CD4-positive, alpha-beta memory T cell (primary cell): ENCODE results near the gene CDC42BPG. TPM values are rescaled to one million over a fixed set of nuclear protein-coding genes. Genes with fewer than 3 reads are reported as not detected.
A peak's percentile ranks its signal among the peaks of the same experiment; 100 is the strongest.

Experiments
- CTCF ChIA-PET: fragments of 350-600 bp; sonication (Branson Sonifier 250); formaldehyde crosslinking; loops from one replicate; lab custom pipeline; 2021; ENCODE audit warnings: inconsistent platforms; ENCODE audit not compliant: partially characterized antibody; lab: Charles Lee
- POLR2A ChIA-PET: fragments of 350-600 bp; sonication (Branson Sonifier 250); formaldehyde crosslinking; loops from one replicate; lab custom pipeline; 2021; ENCODE audit not compliant: partially characterized antibody; lab: Charles Lee
- DNase-seq, 5 donors: peaks; one replicate each; pipeline versions ENCODE4 v3.0.0 to v3.0.0-alpha.2; 2020 to 2022; ENCODE audit warnings: mixed read lengths in 1 of 5
- H3K27ac ChIP-seq: one replicate; pipeline ENCODE4 v1.7.0; 2013; ENCODE audit warnings: low read depth, low read length
- H3K27me3 ChIP-seq: 2 replicates; pipeline ENCODE4 v1.7.0; 2013; ENCODE audit warnings: mild to moderate bottlenecking, low read length, moderate library complexity; ENCODE audit not compliant: insufficient read depth
- H3K36me3 ChIP-seq: 2 replicates; pipeline ENCODE4 v1.7.0; 2013; ENCODE audit warnings: mild to moderate bottlenecking, low read length, moderate library complexity; ENCODE audit not compliant: insufficient read depth
- H3K4me1 ChIP-seq: 2 replicates; pipeline ENCODE4 v1.7.0; 2013; ENCODE audit warnings: mild to moderate bottlenecking, low read length, moderate library complexity; ENCODE audit not compliant: insufficient read depth
- H3K4me3 ChIP-seq, 2 donors: one replicate each; pipeline ENCODE4 v1.7.0; 2013; ENCODE audit warnings: low read length in 2 of 2, mild to moderate bottlenecking in 1 of 2
- H3K9me3 ChIP-seq, 2 donors: one replicate each; pipeline ENCODE4 v1.7.0; 2013; ENCODE audit warnings: low read length in 2 of 2, control low read depth in 1 of 2; ENCODE audit not compliant: control insufficient read depth in 1 of 2
- H3K27ac Mint-ChIP-seq, 7 donors: one replicate each; pipeline ENCODE4 v1.8.0; 2020 to 2021; ENCODE audit warnings: mixed read lengths in 7 of 7, mild to moderate bottlenecking in 6 of 7, inconsistent platforms in 3 of 7, moderate library complexity in 3 of 7
- H3K27me3 Mint-ChIP-seq, 2 donors: one replicate each; pipeline ENCODE4 v1.8.0; 2020 to 2021; ENCODE audit warnings: mixed read lengths in 2 of 2
- H3K36me3 Mint-ChIP-seq, 2 donors: one replicate each; pipeline ENCODE4 v1.8.0; 2020 to 2021; ENCODE audit warnings: mixed read lengths in 2 of 2, inconsistent platforms in 1 of 2, mild to moderate bottlenecking in 1 of 2
- H3K4me1 Mint-ChIP-seq, 4 donors: one replicate each; pipeline ENCODE4 v1.8.0; 2020 to 2021; ENCODE audit warnings: mixed read lengths in 4 of 4, mild to moderate bottlenecking in 1 of 4
- H3K4me3 Mint-ChIP-seq, 8 donors: one replicate each; pipeline ENCODE4 v1.8.0; 2020 to 2021; ENCODE audit warnings: mixed read lengths in 8 of 8, mild to moderate bottlenecking in 7 of 8, moderate library complexity in 6 of 8, inconsistent platforms in 3 of 8
- H3K9me3 Mint-ChIP-seq, 8 donors: one replicate each; pipeline ENCODE4 v1.8.0; 2020 to 2021; ENCODE audit warnings: mixed read lengths in 8 of 8, mild to moderate bottlenecking in 5 of 8, inconsistent platforms in 3 of 8, moderate library complexity in 1 of 8
- intact Hi-C: fragments of 100-400 bp; cut with micrococcal nuclease; formaldehyde crosslinking; loops from one replicate; pipeline ENCODE4 v1.15.1; 2023
- polyA plus RNA-seq, 2 donors: library from polyadenylated mRNA; unstranded; fragments of 300-500 nt; fragmentation: Illumina TruSeq; gene quantifications; one replicate each; pipeline ENCODE4 v1.2.3, GENCODE V29; 2021
- total RNA-seq, 2 experiments: library from RNA; stranded (reverse); gene quantifications; one replicate each; pipeline ENCODE4 v1.2.3, GENCODE V29; 2021

CDC42BPG gene
- total and polyA plus RNA-seq, 4 experiments from 2014 or later: 0.62 to 9.0 (median 6.2) TPM; not detected in 1

GRCh38 chr11:64838600-64839334 lies 5.7 kb downstream of the CDC42BPG start:
- intact Hi-C loops: no loop called here
- peak in 1 of 5 donors; percentile 1 for DNase-seq
- H3K27me3 Mint-ChIP-seq: no peaks in the 10 kb centered on the region
- Histone ChIP-seq H3K4me1 (peaks cover 4% of the 10 kb centered on the region), H3K36me3 (no peaks in the 10 kb centered on the region), H3K9me3 (no peaks in the 10 kb centered on the region), H3K4me3 (no peak overlapping the region), H3K27me3 (no peaks in the 10 kb centered on the region), H3K27ac (no peak overlapping the region)
- POLR2A ChIA-PET: no interaction called here
- no peak overlapping the region for H3K27ac Mint-ChIP-seq
- peaks cover 0 to 5% of the 10 kb centered on the region in 2 donors for H3K36me3 Mint-ChIP-seq
- CTCF ChIA-PET: interaction anchor here (1.2 to 1.6 kb wide), 2 partner anchors 49 to 55 kb away, joined by 3 to 4 read pairs; no protein-coding TSS in a partner anchor
- H3K9me3 Mint-ChIP-seq: no peaks in the 10 kb centered on the region
- H3K4me3 Mint-ChIP-seq: no peak overlapping the region
- peaks cover under 1 to 12% (median 6%) of the 10 kb centered on the region in 4 donors for H3K4me1 Mint-ChIP-seq

GRCh38 chr11:64837887-64838351 lies 6.5 kb downstream of the CDC42BPG start:
- peaks cover 0 to 5% (median 3%) of the 10 kb centered on the region in 4 donors for H3K4me1 Mint-ChIP-seq
- DNase-seq: peak in 1 of 5 donors; percentile 25
- H3K27ac ChIP-seq: no peak overlapping the region
- no peak overlapping the region for H3K4me3 Mint-ChIP-seq
- H3K36me3 Mint-ChIP-seq: peaks cover 0 to 5% of the 10 kb centered on the region in 2 donors
- H3K4me1 ChIP-seq: no peaks in the 10 kb centered on the region
- no peaks in the 10 kb centered on the region for H3K9me3 ChIP-seq
- POLR2A ChIA-PET: no interaction called here
- CTCF ChIA-PET: no interaction called here
- H3K27ac Mint-ChIP-seq: no peak overlapping the region
- H3K27me3 ChIP-seq: no peaks in the 10 kb centered on the region
- H3K9me3 Mint-ChIP-seq: no peaks in the 10 kb centered on the region
- H3K36me3 ChIP-seq: no peaks in the 10 kb centered on the region
- H3K27me3 Mint-ChIP-seq: no peaks in the 10 kb centered on the region
- intact Hi-C loops: no loop called here
- no peak overlapping the region for H3K4me3 ChIP-seq

- CTCF ChIA-PET: no interaction called here
- peaks cover 0 to 4% (median 3%) of the 10 kb centered on the region in 4 donors for H3K4me1 Mint-ChIP-seq
- H3K27ac ChIP-seq: no peak overlapping the region
- H3K4me3 ChIP-seq: no peak overlapping the region
- H3K9me3 ChIP-seq: no peaks in the 10 kb centered on the region
- peaks cover 3 to 5% of the 10 kb centered on the region in 2 donors for H3K36me3 Mint-ChIP-seq
- no peak overlapping the region for H3K4me3 Mint-ChIP-seq
- intact Hi-C loops: no loop called here
- no peaks in the 10 kb centered on the region for H3K9me3 Mint-ChIP-seq
- no peaks in the 10 kb centered on the region for H3K36me3 ChIP-seq
- no peaks in the 10 kb centered on the region for H3K27me3 Mint-ChIP-seq
- H3K4me1 ChIP-seq: no peaks in the 10 kb centered on the region
- POLR2A ChIA-PET: interaction anchor here (1.4 kb wide), 1 partner anchor 58 kb away, joined by 3 read pairs; the partner anchor contains the start of gene SF1
- H3K27me3 ChIP-seq: no peaks in the 10 kb centered on the region
- peak in 1 of 5 donors; percentile 9 for DNase-seq
- peak overlapping the region in 1 of 7 donors; percentile 46 for H3K27ac Mint-ChIP-seq
Observed at GRCh38 chr11:64836448-64837072, 7.9 kb downstream of the CDC42BPG start.

- POLR2A ChIA-PET: interaction anchor here (1.4 kb wide), 1 partner anchor 57 kb away, joined by 3 read pairs; the partner anchor contains the start of gene SF1
- Histone ChIP-seq H3K9me3 (no peaks in the 10 kb centered on the region), H3K27ac (no peak overlapping the region), H3K4me3 (no peak overlapping the region), H3K27me3 (no peaks in the 10 kb centered on the region), H3K4me1 (no peaks in the 10 kb centered on the region), H3K36me3 (no peaks in the 10 kb centered on the region)
- intact Hi-C loops: no loop called here
- Mint-ChIP-seq H3K27me3 (no peaks in the 10 kb centered on the region), H3K27ac (no peak overlapping the region), H3K36me3 (peaks cover 3 to 5% of the 10 kb centered on the region in 2 donors), H3K4me3 (no peak overlapping the region), H3K9me3 (no peaks in the 10 kb centered on the region), H3K4me1 (peaks cover 0 to 4% (median 3%) of the 10 kb centered on the region in 4 donors)
- CTCF ChIA-PET: no interaction called here
- DNase-seq: peak in 1 of 5 donors; percentile 18
Observed at GRCh38 chr11:64835616-64836447, 8.6 kb downstream of the CDC42BPG start.

GRCh38 chr11:64834723-64835615 lies 9.5 kb downstream of the CDC42BPG start:
- H3K27me3 ChIP-seq: no peaks in the 10 kb centered on the region
- H3K9me3 Mint-ChIP-seq: no peaks in the 10 kb centered on the region
- intact Hi-C loops: no loop called here
- no peak overlapping the region for H3K27ac Mint-ChIP-seq
- H3K36me3 Mint-ChIP-seq: peaks cover 3 to 5% of the 10 kb centered on the region in 2 donors
- H3K27me3 Mint-ChIP-seq: no peaks in the 10 kb centered on the region
- no peaks in the 10 kb centered on the region for H3K4me1 ChIP-seq
- no peak overlapping the region for H3K4me3 ChIP-seq
- no peak overlapping the region for H3K4me3 Mint-ChIP-seq
- ChIA-PET CTCF (no interaction called here), POLR2A (no interaction called here)
- no peaks in the 10 kb centered on the region for H3K9me3 ChIP-seq
- no peak overlapping the region for H3K27ac ChIP-seq
- no peaks in the 10 kb centered on the region for H3K36me3 ChIP-seq
- peak in 1 of 5 donors; percentile 34 for DNase-seq
- H3K4me1 Mint-ChIP-seq: peaks cover 0 to 4% (median 3%) of the 10 kb centered on the region in 4 donors

- H3K9me3 ChIP-seq: no peaks in the 10 kb centered on the region
- H3K4me3 ChIP-seq: no peak overlapping the region
- H3K27ac Mint-ChIP-seq: no peak overlapping the region
- ChIA-PET CTCF (no interaction called here), POLR2A (no interaction called here)
- intact Hi-C loops: no loop called here
- no peaks in the 10 kb centered on the region for H3K9me3 Mint-ChIP-seq
- peaks cover 0 to 4% (median 0%) of the 10 kb centered on the region in 4 donors for H3K4me1 Mint-ChIP-seq
- H3K27ac ChIP-seq: no peak overlapping the region
- no peaks in the 10 kb centered on the region for H3K27me3 ChIP-seq
- peak in 1 of 5 donors; percentile 27 for DNase-seq
- H3K36me3 ChIP-seq: no peaks in the 10 kb centered on the region
- H3K36me3 Mint-ChIP-seq: peaks cover 2 to 3% of the 10 kb centered on the region in 2 donors
- no peaks in the 10 kb centered on the region for H3K27me3 Mint-ChIP-seq
- no peaks in the 10 kb centered on the region for H3K4me1 ChIP-seq
- no peak overlapping the region for H3K4me3 Mint-ChIP-seq
Observed at GRCh38 chr11:64834031-64834722, 10.3 kb downstream of the CDC42BPG start.
